Heart left ventricle (tissue), 16 donors: ENCODE results near the gene RAPGEF5. TPM values are rescaled to one million over a fixed set of nuclear protein-coding genes. Genes with fewer than 3 reads are reported as not detected.

Experiments used
- ATAC-seq, 4 donors: fragments of 200-7000 bp; cut with Tn5 transposase; one replicate each; pipeline ENCODE4 v1.9.1; 2020 to 2022; ENCODE audit warnings: moderate library complexity in 4 of 4, mild to moderate bottlenecking in 3 of 4, moderate number of reproducible peaks in 1 of 4
- DNase-seq, 5 donors: peaks; one replicate each; pipeline ENCODE4 v3.0.0-alpha.2; 2020
- H3K27ac ChIP-seq, 12 donors: fragments of 200-600 bp; sonication (generic) in 4 of 12; one replicate each; pipeline versions ENCODE4 v1.5.0 to v1.8.0; 2016 to 2022; ENCODE audit warnings: mild to moderate bottlenecking in 2 of 12
- H3K27me3 ChIP-seq, 9 donors: fragments of 200-600 bp; sonication (generic) in 2 of 9; one replicate each; pipeline versions ENCODE4 v1.5.1 to v1.8.0; 2016 to 2022; ENCODE audit warnings: mild to moderate bottlenecking in 3 of 9
- H3K36me3 ChIP-seq, 9 donors: fragments of 200-600 bp; sonication (generic) in 2 of 9; one replicate each; pipeline versions ENCODE4 v1.5.0 to v1.8.0; 2018 to 2022; ENCODE audit warnings: mild to moderate bottlenecking in 2 of 9
- H3K4me1 ChIP-seq, 12 donors: fragments of 200-600 bp; sonication (generic) in 4 of 12; one replicate each; pipeline versions ENCODE4 v1.5.0 to v1.8.0; 2016 to 2022; ENCODE audit warnings: mild to moderate bottlenecking in 3 of 12
- H3K4me3 ChIP-seq, 12 donors: fragments of 200-600 bp; sonication (generic) in 4 of 12; one replicate each; pipeline versions ENCODE4 v1.5.0 to v1.8.0; 2017 to 2022; ENCODE audit warnings: mild to moderate bottlenecking in 9 of 12, moderate library complexity in 4 of 12
- H3K9me3 ChIP-seq, 12 donors: fragments of 200-600 bp; sonication (generic) in 4 of 12; one replicate each; pipeline versions ENCODE4 v1.5.0 to v1.8.0; 2016 to 2022; ENCODE audit warnings: mild to moderate bottlenecking in 1 of 12
- POLR2A ChIP-seq, 2 donors: fragments of 450-650 bp; IDR thresholded peaks; one replicate each; pipeline ENCODE4 v1.6.1; 2017; ENCODE audit warnings: antibody characterized with exemption in 2 of 2, mild to moderate bottlenecking in 2 of 2, moderate library complexity in 2 of 2
- WGBS, 4 donors: extraction: QIAGEN DNeasy Blood & Tissue Kit in 2 of 4; methylation state at CpG; one replicate each; pipeline versions ENCODE4 v1.1.5 to v1.1.7; 2013 to 2018; 5-methylcytosine and 5-hydroxymethylcytosine counted together
- intact Hi-C, 10 donors: fragments of 100-400 bp; cut with DNase I; formaldehyde crosslinking; loops; one replicate each; pipeline versions ENCODE4 v1.11.1 to v1.14.2; 2022
- polyA plus RNA-seq, 2 donors: library from polyadenylated mRNA; stranded (reverse); fragments of 200-250 nt; gene quantifications; one replicate each; pipeline ENCODE4 v1.2.3, GENCODE V29; 2013
- total RNA-seq, 9 donors: library from RNA; depleted of rRNA in 2 of 9; stranded (reverse); fragments of >200 nt in 2 of 9; fragmentation: NEBNext Ultra II Directional in 3 of 9; extraction: Animal tissue kit (Norgen Biotek cat#: 25700) in 3 of 9; gene quantifications; one replicate each; pipeline versions ENCODE4 v1.1.0 to v1.2.4, GENCODE V29; 2016 to 2023
- TF ChIP-seq, protein P1 (sequence below), 12 donors: fragments of 200-600 bp; sonication (generic) in 4 of 12; IDR thresholded peaks; one replicate each; pipeline versions ENCODE4 v1.5.0 to v1.8.0; 2018 to 2022; ENCODE audit warnings: antibody characterized with exemption in 12 of 12, mild to moderate bottlenecking in 5 of 12
- donor health status: ischemic (EF 13 %, LVEDD 7.1; RV severe dilation, severe dysfunction).
- donor health status: healthy with polysubstance abuse.
- donor health status: DM: no; HTN: yes; CAD: no.
- donor health status: DM: no; HTN: no; CAD: no.
- donor health status: ischemic (EF 25% LVEDD 6.9; RV normal size, moderate dysfunction).
- donor health status: ischemic (EF 25% LVEDD 5.7; RV mildly dilated, moderate dysfunction).
- donor health status: healthy.
- donor health status: DM: yes; HTN: yes; CAD: no.
- donor health status: ischemic (EF 35%, LVEDD 5.7; RV mildly dilated, moderate dysfunction).
- donor health status: nonischemic (EF 11% LVEDD 7.7; RV severe dilation, severe dysfunction).
- donor health status: DM: yes; HTN: yes; CAD: no.
- donor health status: PGD.
- donor health status: ischemic (EF 29% LVEDD 5.4; RV normal size, mild dysfunction).
- donor health status: nonischemic (EF 23%, LVEDD 6.1; RV moderate dilation, normal function).

The RAPGEF5 gene
- total and polyA plus RNA-seq, 11 donors: 3.9 to 37.9 (median 15.3) TPM

DNA sequence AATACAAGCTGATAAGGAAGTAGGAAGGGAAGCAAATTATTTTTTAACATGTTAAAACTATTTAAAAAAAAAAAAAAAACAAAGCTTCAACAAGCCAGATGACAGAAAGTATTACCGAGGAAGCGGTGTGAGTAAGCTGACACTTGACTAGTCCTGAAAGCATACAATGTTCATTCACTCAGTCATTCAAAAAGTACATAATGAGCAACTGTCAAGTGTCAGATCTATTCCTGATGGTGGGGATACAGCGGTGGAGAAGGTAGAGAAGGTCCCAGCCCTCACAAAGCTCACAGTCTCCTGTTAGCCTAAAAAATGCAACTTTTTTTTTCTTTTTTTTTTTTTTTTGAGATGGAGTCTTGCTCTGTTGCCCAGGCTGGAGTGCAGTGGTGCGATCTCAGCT lies 40.0 kb downstream of the RAPGEF5 start:
- peaks cover 0 to 6% (median 0%) of the 10 kb centered on the region in 12 donors for H3K4me1 ChIP-seq
- 88 to 94% (median 90%) methylated on average over 4 of the region's 4 CpGs for WGBS, 4 donors
- intact Hi-C loops: no loop called here
- no peaks in the 10 kb centered on the region for H3K36me3 ChIP-seq
- TF ChIP-seq, protein P1, sequence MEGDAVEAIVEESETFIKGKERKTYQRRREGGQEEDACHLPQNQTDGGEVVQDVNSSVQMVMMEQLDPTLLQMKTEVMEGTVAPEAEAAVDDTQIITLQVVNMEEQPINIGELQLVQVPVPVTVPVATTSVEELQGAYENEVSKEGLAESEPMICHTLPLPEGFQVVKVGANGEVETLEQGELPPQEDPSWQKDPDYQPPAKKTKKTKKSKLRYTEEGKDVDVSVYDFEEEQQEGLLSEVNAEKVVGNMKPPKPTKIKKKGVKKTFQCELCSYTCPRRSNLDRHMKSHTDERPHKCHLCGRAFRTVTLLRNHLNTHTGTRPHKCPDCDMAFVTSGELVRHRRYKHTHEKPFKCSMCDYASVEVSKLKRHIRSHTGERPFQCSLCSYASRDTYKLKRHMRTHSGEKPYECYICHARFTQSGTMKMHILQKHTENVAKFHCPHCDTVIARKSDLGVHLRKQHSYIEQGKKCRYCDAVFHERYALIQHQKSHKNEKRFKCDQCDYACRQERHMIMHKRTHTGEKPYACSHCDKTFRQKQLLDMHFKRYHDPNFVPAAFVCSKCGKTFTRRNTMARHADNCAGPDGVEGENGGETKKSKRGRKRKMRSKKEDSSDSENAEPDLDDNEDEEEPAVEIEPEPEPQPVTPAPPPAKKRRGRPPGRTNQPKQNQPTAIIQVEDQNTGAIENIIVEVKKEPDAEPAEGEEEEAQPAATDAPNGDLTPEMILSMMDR (IDR thresholded peaks at IDR 0.05): no peak
- H3K4me3 ChIP-seq: no peak overlapping the region
- no peak for ATAC-seq
- no peak overlapping the region for H3K27ac ChIP-seq
- no peaks in the 10 kb centered on the region for H3K27me3 ChIP-seq
- H3K9me3 ChIP-seq: no peaks in the 10 kb centered on the region
- DNase-seq: no peak

DNA sequence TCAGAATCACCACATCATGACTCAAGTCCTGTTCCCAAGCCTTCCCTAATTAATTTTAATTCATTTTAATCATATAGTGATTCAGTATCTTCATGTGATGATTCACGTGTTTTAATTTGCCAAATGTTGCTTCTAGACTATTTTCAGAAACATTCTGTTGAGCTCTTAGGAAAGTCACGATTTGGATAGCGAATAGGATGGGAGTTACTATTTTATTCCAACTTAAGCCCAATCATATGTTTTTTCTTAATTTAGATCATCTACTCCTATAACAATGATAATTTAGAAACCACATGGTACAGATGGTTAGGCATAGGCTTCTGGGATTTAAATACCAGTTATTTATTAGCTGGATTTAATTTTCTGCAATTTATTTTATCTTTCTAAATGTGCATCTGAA lies 49.1 kb downstream of the RAPGEF5 start:
- H3K9me3 ChIP-seq: peaks cover 0 to 4% (median 0%) of the 10 kb centered on the region in 12 donors
- TF ChIP-seq, protein P1 (IDR thresholded peaks at IDR 0.05): no peak
- TF ChIP-seq POLR2A (IDR thresholded peaks at IDR 0.05): no peak
- intact Hi-C loops: loop anchor here in 2 of 10 donors (5.0 to 10.0 kb wide), 2 partner anchors 177 to 179 kb away; no protein-coding TSS in a partner anchor
- H3K27me3 ChIP-seq: no peaks in the 10 kb centered on the region
- no peak overlapping the region for H3K4me3 ChIP-seq
- 82 to 91% (median 87%) methylated on average over 3 of the region's 3 CpGs for WGBS, 4 donors
- H3K36me3 ChIP-seq: no peaks in the 10 kb centered on the region
- no peak overlapping the region for H3K27ac ChIP-seq
- no peaks in the 10 kb centered on the region for H3K4me1 ChIP-seq
- ATAC-seq (no peak), DNase-seq (no peak)

DNA sequence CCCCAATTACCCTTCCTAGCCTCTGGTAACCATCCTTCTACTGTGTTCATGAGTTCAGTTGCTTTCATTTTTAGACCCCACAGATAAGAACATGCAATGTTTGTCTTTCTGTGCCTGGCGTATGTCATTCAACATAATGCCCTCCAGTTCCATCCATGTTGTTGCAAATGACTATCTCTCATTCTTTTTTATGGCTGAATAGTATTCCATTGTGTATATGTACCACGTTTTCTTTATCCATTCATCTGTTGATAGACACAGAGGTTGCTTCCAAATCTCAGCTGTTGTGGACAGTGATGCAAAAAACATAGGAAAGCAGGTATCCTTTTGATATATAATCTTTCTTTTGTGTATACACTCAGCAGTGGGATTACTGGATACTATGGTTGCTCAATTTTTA lies 51.2 kb downstream of the RAPGEF5 start:
- WGBS, 4 donors: 89 to 92% (median 91%) methylated on average over 2 of the region's 2 CpGs
- Histone ChIP-seq H3K36me3 (no peaks in the 10 kb centered on the region), H3K4me1 (no peaks in the 10 kb centered on the region), H3K9me3 (peaks cover 0 to 4% (median 0%) of the 10 kb centered on the region in 12 donors), H3K27me3 (no peaks in the 10 kb centered on the region), H3K4me3 (no peak overlapping the region), H3K27ac (no peak overlapping the region)
- ATAC-seq (no peak), DNase-seq (no peak)
- intact Hi-C loops: loop anchor here in 2 of 10 donors (5.0 to 10.0 kb wide), 2 partner anchors 179 to 182 kb away; no protein-coding TSS in a partner anchor
- TF ChIP-seq, protein P1 (IDR thresholded peaks at IDR 0.05): no peak
- no peak for TF ChIP-seq POLR2A (IDR thresholded peaks at IDR 0.05)

DNA sequence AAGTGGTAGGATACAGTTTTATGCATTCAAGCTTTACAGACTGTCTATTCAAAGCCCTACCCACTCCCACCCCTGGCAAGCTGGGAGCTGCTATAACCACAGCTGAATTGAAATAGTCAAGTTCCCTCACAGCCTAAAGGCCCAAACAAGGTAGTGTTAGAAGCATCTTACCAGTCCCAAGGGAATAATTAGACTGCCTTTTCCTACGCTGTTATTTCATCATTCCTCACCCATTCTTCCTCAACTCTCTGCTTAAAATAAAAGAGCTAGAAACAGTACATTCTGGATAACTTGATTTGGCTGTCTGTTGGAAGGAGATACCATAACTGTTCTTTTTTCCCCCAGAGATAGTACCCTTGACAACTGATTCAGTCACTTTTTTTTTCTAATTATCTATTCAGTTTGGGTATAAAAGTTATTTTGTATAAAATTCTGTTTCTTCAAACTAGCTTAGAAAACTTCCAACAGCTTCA lies 54.0 kb downstream of the RAPGEF5 start:
- ATAC-seq (no peak), DNase-seq (no peak)
- no peak for TF ChIP-seq POLR2A (IDR thresholded peaks at IDR 0.05)
- TF ChIP-seq, protein P1 (IDR thresholded peaks at IDR 0.05): no peak
- Histone ChIP-seq H3K9me3 (peaks cover 0 to 4% (median 0%) of the 10 kb centered on the region in 12 donors), H3K27me3 (no peaks in the 10 kb centered on the region), H3K4me3 (no peak overlapping the region), H3K36me3 (no peaks in the 10 kb centered on the region), H3K27ac (no peak overlapping the region), H3K4me1 (no peaks in the 10 kb centered on the region)
- WGBS, 4 donors: 51 to 56% (median 54%) methylated on average over 1 of the region's 1 CpG
- intact Hi-C loops: loop anchor here in 1 of 10 donors (10.0 kb wide), 1 partner anchor 182 kb away; no protein-coding TSS in a partner anchor
